Nucleus accumbens (tissue), 56 donors: Measurements from ENCODE around the gene TMPRSS13.
"Not testable (repeated sequence)": the region's sequence is repeated elsewhere in the genome, so short reads cannot be mapped to it uniquely, and the experiment has no call there.

ENCODE experiments used
- DNase-seq, 56 donors: peaks; one replicate each; lab custom pipeline; 2025; lab: John Stamatoyannopoulos, UW

The TMPRSS13 gene

DNA sequence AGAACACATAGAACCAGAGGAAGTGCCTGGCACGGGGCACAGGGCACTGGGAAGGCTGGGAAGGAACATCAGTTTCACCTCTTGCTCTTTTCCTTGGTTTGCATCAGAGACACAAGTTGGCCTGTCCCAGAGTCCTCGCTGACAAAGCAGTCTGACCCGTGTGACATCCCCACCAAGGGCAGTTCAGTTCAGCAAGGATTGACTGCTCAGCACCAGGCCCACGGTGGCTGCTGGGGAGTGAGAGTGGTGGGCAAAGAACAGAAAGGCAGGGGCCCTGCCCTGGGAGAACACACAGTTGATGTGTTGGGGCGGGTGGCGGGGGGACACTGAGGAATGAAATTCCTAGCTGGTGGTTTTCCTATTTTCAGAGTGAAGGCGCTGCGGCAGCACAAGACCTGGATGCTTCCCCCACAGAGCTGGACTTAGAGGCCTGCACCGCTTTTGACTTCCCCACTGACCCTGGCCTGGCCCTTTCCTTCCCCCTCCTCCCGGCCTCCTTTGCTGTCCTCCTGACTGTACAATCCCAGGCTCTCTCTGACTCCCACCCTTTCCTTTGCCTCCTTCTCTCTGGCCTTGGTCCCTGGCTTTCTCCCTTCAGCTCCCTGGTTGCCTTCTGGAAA, 2.2 kb upstream of the TMPRSS13 start:
- DNase-seq, result no peak

DNA sequence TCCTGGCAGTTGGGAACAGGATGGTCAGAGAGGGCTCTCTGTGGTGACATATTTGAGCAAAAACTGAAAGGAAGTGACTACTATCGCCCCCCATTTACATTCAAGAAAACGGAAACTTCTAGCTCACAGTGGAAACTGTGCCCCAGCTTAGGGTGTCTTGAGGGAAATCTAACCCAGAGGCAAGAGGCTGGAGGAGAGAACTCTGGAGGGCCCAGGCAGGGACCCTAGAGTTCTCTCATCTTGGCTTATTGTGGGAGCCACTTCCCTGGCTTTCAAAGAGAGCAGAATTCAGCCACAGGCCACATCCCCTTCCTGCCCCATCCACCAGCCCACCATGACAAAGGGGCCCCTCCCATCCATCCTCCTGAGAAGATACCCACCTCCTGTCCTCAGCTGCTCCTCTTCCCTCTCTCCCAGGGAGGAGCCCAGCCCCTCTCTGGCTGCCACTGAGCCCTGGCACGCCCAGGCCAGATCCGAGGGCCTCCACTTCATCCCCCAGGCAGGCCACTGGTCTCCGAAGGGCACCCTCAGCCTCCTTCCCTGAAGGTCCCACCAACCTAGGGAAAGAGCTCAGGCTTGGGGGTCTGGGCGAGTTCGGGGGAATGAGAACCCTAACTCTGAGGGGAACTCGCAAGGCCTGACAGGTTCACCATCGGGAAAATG, 1.6 kb upstream of the TMPRSS13 start:
- no peak for DNase-seq

DNA sequence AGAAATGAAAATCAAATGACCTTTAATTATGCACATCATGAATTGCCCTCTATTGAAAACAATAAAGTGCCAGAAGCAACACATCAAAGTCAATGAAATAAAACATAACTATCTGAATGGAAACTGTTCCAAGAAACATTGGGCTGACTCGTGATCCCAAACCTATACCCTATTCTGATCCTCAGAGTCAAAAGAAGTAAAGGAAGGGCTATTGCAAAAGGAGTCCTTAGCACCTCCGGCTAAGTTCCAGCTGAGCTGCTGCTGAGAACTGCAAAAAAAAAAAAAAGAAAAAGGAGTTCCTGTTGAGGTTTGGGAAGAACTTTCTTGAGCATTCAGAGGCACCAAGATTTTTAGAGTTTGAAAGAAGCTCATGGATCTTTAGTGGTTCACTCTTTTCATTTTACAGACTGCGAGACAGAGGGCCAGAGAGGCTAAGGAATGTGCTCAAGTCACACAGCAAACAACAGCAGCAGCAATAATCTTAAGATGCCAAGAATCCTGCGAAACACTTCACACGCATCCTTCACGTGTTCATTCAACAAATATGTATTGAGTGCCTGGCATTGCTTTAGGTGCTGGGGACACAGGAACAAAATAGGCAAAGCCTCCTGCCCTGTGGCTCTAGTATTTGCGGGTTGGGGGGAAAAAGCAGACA, 841 bp upstream of the TMPRSS13 start:
- DNase-seq, result no peak

DNA sequence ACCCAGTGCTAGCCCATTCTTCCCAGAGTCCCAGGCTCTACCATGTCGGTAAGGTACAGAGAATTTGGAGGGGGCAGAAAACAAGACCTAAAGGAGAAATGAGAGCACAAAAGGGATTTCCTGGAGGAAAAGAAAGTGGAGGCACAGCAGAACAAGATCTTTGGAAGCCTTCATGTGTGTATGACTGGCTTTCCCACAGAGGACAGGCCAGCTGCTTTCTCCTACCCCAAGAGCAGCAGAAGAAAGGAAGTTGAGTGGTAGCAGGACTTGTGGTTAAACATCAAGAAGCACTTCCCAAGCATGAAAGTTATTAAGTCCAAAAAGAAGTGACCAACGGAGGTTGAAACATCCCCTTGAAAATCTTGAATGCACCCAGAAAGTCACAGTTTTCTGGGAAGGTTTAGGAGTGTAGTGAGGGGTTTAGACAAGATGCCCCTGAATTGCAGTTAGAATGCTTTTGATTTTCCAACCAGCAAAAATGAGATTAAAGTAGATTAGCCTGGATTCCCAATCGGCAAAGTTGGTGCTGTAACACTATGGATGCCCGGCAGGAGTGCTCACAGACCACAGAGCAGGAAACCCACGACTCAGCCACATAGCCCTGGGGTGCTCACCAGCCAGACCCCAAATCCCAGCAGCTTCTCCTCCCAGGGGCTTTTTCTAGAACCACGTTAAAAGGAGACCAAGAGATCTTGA, 608 bp downstream of the TMPRSS13 start:
- DNase-seq, result no peak

DNA sequence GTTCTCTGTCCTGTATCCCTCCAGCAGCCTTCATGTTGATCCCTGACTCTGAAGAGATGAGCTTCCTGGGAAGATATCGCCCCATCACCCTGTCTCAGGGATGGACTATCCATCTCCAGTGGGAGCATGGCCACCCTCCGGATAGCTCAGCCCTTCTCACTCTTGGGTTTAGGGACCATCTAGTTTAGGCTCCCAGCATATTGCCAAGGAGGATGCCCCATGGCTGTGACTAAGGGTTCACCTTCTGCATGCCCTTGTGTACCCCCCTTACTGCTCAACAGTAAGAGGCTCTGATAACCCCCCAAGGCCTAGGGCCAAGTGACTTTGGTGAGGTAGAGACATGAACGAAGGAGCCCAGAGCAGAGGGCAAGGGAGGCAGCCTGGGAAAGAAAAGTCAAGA, 1.3 kb downstream of the TMPRSS13 start:
- no peak for DNase-seq

DNA sequence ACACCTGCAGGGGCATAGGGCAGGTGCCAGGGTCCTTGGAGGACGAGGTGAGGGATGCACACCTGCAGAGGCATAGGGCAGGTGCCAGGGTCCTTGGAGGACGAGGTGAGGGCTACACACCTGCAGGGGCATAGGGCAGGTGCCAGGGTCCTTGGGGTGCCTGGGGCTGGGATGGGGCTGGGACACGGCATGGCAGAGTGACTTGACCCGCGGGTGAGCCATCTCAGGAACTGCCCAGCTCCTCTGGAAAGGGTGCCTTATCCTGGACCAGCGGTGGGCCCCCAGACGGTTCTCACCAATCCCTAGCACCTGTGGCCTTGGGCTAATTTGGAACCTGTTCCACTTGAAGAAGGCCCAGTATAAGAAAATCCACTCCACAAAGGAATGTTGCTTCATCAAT, 3.0 kb downstream of the TMPRSS13 start:
- DNase-seq, result not testable (repeated sequence)

DNA sequence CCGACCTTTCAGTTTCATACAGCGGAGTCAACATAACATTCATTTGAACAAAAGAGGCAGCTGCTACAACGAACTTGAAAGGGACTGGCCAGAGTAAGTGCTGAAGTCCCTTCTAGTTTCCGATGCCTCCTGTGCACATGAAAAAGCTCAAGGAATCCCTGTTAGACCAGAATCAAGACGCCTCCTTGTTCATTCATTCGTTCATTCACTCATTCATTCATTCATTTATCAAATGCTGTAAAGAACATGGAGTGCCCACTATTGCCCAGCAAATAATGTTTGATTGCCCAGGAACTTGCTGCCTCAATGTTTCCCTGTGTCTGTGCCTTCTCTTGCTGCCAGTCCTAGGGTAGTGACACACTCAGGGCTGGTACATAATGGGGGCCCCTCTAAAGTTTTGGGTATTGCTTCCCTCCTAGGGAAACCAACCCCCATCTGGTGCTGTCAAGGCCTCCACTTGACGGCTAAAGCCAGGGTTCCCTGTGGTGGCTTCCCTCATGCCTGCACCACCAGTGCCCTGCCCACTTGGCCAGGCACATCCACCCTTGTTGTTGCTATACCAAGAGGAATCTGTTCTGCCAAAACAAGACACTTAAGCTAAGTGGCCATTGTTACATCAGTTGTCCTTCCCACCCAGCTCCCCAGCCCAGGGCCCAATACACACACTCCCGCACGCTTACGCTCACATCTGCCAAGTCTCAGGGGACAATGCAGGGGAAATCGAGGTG, 3.8 kb downstream of the TMPRSS13 start:
- no peak for DNase-seq

DNA sequence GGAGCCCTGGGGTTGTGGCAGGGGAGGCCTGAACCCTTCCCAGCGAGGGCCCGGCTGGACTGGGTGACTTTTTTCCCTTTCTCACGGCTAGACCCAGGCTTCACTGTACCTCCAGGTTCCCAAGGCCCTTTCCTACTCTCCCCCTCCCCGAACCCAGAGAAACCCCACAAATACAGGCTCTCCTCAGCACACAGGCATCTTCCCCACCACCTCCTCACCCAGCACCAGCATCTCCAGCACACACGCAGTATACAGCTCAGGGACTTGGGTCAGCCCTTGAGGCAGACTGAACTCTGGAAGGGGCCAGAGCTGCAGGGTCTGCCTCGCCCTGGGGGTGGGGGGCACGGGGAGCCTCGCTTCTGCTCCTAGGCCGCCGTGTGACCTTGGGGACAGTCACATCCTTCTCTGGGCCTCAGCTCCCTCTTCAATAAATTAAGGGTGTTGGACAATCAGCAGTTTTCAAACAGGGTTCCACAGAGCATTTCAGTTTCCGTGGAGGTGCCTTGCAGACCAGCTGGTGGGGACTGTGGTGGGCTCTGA, 4.5 kb downstream of the TMPRSS13 start:
- DNase-seq, result no peak

DNA sequence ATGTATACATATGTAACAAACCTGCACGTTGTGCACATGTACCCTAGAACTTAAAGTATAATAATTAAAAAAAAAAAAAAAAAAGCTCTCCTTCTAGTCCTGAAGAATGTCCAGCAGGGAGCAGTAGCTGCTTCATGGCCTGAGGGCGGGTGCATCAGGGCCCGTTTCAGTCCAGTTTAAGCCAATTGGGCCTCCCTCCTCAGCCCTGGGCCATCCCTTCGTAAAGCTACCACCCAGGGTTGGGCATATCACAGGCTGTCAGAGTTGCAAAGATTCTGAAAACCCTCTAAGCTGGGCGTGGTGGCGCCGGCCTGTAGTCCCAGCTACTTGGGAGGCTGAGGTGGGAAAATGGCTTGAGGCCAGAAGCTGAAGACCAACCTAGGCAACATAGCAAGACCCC, 5.4 kb downstream of the TMPRSS13 start:
- no peak for DNase-seq

DNA sequence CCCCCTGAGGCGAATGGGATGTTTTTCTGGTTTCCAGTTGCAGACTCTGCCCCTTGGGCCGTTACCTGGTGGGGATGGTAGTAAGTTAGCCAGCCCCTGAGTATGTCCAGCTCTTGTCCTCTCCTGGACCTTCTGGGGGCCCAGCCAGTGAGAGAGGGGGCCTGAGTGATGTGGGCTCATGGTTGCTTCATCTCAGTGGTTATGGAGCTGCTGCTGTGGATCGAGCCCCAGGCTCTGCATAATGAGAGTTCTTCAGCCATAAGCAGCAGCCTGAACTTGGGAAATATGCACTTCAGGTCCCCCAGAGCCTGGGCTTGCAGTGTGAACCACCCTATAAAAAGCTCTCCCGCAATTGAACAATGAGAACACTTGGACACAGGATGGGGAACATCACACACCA, 5.9 kb downstream of the TMPRSS13 start:
- no peak for DNase-seq

DNA sequence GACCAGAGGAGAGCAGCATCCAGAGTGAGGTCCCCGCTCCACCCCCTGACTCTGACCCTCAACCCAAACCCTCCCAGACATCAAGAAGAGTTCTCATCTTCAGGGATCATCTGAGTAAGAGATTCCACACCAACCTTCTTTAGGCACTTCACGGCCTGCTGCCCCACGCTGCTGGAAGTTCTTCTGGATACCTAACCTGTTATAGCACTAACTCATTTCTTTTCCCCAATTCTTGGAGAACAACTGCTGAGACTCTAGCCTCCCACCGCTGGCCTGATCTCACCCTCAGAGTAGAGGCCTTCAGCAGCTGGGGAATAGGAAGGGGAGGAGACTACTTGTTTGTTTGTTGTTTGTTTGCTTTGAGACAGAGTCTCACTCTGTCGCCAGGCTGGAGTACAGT, 7.3 kb downstream of the TMPRSS13 start:
- DNase-seq, result no peak

DNA sequence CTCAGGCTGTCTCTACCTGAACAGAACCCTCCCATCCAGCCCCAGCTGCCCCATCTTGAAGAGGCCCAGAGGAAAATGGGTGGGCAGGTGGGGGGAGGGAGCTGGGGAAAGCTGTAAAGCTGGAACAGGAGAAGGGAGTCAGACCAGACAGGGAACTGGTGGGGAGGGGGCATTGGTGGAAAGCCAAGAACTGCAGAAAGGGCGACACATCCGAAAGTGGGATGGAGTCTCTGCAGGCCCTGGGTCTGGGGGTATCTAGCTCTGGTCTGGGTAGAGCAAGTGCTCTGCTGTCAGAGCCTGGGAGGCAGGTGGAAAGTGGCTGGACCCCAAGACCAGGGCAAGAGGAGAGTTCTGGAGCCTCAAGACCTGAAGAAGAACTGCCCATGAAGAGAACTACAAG, 7.7 kb downstream of the TMPRSS13 start:
- DNase-seq, result no peak

DNA sequence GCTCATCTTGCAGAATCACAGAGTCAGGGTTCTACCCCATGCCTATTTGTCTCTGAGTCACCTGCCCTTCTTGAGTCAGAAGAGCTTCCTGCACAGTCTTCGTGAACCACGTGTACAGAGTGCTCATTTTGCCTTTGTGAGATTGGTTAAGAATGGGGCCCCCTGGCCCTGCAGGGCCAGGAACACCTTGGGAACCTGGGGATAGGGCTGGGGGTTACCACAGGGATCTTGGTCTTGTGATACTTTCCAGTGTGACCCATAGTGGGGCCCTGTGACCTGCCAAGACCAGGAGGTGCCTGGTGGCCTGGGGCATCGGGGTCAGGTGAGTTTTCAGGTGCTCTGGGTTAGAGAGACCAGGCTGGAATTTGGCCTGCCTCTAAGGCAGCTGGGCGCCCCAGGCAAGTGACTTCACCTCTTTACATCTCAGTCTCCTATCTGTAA, 9.4 kb downstream of the TMPRSS13 start:
- DNase-seq, result no peak

DNA sequence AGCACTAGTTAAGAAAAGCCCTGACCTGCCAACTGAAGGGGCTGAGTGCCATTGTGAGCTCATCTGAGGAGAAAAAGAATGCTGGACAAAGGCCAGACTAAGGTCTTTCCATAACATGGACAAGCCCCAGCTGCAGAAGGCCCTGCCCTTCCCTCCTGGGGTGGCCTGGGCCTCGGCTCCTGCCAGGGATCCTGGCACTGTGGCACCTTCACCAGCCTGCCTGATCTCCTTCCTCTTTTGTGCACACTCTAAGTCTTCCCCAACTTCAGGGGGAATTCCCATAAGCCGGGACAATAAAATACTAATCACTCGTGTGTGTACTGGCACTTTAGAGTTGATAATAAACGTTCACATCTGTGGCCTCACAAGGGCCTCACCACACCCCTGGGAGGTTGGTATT, 9.9 kb downstream of the TMPRSS13 start:
- DNase-seq, result no peak

DNA sequence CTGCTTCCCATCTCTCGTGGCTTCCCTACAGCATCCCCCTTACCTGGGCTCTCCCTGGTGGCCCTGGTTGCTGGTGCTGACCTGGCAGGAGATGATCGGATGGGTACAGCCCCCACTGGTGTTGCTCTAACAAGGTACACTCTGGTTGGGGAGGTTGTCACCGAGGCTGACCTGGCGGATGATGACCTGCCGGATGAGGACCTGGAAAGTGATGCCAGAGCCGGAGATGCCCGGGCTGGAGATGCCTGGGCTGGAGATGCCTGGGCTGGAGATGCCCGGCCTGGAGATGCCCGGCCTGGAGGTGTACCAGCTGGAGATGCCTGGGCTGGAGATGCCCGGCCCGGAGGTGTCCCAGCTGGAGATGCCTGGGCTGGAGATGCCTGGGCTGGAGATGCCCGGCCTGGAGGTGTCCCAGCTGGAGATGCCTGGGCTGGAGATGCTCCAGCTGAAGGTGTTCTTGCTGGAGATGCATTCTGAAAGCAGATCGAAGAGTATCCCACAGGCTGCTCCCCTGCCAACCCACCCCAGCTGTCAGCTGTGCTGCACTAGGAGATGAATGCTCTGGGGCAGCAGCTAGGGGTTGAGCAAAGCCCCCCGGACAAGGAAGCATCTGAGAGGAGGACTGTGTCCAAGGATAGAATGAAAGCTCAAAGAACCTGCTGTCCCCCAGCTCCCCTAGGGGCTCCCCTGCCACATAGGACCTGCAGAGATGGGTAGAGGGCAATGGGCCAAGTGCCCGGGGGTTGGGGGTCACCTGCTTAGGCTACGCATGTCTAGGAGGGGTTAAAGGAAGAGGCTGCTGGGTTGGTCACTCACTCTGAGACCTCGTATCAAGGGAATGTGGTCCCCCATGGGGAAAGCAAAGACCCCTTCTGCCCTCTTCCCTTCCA, 10.6 kb downstream of the TMPRSS13 start:
- no peak for DNase-seq

DNA sequence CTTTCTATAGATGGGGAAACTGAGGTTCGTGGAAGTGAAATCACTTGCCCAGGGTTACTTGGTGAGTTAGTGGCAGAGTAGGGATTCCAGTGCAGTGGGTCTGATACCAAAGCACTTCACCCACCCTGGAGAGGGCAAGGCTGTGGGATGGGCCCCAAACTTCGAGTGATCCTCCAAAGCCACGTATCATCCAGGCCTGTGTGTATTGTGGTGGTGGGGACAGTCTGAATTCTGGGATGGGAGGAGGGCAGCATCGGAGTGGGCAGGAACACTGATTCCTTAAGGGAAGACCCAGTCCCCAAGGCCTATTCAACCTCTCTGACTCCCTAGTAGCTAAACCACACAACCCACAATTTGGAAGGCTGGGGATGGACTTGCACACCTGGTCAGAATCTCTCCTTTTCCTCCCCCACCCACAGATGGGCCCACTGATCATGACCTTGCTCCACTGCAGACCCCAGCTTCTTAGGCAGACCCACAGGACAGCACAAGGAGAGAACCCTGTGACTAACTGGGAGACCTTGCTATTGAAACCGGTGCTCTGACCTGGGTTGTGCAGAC, 11.5 kb downstream of the TMPRSS13 start:
- no peak for DNase-seq

DNA sequence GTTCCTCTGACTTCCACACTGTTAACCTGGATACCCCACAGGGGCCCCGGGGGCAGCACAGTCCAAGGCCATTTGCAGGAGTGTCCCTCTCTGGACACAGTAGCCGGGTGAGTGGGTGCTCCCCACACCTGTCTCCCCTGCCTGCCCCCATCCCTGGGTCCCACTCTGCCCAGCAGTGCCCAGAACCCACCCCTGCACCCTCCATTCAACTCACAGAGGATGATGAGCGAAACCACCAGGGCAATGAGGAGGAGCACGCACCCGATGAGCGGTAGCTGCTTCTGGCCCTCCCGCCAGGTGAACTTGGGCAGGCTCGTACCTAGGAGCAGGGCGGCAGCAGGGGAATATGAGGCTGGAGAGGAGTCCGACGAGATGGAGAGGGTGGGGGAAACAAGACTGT, 12.2 kb downstream of the TMPRSS13 start:
- no peak for DNase-seq

DNA sequence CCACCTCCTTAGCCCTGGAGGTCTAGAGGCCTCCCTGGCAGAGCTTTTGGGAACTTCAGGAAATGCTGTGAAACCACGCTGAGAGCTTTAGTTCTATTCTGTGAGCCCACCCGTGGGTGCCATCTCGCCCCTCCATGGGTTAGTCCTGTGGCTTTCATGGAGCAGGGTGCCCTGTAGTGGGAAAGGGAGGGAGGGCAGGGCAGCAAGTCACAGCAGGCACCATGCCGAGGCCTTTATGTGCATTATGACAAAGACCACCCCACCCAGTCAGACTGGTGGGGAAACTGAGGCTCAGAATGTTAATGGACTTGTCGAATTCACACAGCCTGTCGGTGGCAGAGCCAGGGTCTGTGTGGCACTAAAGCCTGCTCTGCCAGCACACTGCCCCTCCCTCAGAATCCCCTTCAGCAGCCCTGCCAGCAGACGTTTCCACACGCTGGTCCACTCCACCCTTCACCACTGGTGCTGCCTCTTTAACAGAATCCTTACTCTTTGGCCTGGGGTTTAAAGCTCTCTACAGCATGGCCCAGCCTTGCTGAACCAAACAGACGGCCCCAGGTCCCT, 13.4 kb downstream of the TMPRSS13 start:
- no peak for DNase-seq
